ENCODE data around the gene SORCS1.

Gene SORCS1

DNA sequence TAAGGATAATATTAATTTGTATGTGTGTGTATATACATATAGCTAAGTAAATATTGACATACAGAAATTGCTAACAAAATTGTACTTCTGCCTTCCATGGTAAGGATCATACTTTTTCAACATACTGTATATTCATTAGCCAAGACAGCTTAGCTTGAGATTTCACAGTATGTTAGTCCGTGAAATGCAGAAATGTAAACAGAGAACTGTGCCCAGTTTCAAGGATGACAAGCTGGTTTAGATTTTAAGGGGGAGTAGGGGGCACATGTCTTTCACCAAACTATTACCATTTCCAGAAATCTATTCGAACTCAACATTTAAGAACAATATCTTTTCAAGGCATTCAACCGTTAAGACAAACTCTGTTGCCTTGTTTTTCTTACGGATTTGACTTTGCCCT, 182.2 kb downstream of the SORCS1 start:
- DNase-seq: no peak

DNA sequence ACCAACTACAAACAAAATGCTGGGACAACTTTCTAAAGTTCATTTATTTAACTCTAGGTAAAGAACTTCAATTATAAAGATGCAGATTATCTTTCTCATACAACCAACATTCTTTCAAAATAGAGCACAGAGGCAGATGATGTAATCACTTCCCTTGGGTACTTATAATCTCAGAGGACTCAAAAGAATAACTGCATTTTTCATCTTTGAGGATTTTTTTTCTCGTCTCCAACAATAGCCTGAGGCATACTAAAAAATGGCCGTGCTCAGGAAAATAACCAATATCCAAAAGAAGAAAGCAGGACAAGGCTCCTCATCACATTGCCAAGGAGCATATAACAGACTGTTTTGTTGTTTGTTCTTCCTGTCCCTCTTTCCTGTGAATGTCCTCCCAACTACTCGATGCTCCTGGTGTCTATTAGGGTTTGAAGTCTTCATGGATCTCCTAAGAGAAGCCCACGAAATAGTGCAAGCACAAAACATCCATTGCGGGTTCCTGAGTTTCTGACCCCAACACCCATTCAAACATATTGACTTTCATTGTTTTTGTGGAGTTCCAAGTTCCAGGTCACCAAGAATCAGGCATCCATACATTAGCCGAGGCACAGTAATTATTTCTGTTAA, 182.9 kb downstream of the SORCS1 start:
- no peak for DNase-seq

DNA sequence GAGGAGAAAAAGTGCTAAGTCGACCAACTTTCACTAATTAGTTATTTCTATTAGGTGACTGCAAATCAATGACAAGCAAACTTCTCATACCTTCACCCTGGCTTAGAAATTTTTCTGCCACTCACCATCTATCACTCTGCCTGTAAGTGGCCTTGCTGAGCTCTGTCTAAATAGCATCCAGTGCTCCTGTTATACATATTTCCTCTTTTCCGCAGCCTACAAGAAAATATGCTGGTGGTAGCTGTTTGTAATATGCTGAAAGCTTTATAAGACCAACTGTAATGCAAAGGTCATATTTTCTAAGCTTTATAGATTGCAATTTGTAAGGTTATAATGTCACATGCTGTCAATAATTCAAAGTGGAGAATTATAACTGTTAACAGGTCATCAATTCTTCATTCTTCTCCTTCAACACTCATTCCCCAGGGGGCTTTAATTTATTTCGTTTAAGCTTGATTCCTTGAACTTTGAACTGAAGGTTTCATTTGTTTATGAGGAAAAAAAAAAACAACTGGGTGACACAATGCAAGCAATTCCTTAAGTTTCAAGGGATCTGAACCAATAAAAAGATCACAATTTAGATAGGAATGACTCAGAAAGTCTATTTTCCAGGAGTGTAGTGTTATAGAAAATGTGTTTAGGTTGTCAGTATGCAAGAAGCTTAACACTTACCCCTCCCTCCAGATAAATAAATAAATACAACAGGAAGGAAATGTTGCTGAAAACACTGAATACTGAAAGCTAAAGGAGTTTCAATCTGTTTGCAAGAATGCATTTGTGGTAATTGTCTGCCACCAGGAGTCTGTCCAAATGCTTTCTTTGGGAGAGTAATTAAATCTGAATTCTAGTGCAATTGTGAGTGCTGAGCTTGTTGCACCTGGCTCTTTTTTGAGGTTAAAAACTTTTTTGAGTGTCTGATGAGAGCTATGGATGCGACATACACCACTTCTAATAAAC, 183.7 kb downstream of the SORCS1 start:
- DNase-seq: no peak

DNA sequence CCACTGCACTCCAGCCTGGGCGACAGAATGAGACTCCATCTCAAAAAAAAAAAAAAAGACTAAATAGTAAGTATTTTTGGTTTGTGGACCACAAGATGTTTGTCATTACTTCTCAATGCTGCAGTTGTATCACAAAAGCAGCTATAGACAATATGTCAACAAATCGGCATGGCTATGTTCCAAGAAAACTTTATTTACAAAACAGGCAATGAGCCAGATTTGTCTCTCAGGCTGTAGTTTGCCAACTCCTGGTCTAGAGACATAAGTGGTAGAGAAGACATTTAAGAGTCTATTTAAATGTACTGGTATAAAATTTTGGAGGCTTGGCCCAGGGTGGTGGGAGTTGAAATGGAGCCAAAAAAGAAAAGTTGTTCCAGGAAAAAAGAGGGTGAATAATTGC, 185.8 kb downstream of the SORCS1 start:
- no peak for DNase-seq

DNA sequence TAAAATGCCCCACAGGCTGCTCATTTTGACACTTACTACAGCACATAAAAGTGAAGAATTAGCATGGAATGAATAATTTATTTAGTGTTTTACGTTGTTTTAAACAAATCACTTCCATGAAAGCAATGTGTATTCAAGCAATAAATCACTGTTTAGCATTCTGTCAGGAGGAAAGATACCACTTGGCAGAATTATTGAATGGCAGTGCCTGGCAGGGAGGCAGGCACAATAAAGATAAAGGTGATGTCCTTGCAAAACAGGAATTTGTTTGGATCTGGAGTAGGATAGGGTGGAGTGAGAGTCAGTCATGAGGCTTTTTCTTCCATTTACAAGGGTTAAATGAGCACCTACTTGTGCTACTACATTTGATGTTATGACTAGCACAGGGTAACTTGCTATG, 190.8 kb downstream of the SORCS1 start:
- no peak for DNase-seq

DNA sequence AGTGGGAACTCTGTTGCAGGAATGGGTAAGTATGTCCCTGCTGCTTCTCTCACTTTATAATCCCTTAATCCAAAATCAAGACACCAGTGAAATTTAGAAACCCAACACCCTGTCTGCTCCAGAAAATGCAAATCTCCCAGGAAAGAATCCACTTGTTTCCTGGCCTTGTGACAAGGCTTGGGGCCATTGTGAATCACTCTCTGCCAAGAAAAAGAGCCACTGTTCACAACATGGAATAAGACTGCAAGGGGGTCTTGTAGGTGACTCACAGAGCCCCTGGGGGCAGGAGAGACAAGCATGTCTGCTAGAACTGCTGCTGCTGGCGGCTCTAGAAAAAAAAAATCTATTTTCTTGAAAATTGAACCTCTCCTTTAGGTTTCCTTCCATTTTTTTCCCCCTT, 191.2 kb downstream of the SORCS1 start:
- no peak for DNase-seq

DNA sequence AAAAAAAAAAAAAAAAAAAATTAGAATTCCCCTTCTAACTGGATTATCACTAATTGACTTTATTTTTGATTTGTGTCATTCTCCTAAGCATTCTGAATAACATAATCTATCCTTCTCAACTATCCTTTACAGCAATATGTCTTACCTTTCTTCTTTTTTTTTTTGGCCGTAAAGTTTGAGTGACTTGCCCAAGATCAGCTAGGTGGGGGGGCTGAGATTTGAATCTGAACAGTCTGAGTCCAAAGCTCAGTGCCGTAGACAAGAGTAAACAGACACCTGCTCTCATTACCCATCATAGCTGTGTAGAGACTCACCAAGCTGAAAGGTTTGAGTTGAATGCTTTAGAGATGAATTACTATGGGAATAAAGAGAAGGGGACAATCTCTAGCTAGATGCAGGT, 192.1 kb downstream of the SORCS1 start:
- DNase-seq: no peak

DNA sequence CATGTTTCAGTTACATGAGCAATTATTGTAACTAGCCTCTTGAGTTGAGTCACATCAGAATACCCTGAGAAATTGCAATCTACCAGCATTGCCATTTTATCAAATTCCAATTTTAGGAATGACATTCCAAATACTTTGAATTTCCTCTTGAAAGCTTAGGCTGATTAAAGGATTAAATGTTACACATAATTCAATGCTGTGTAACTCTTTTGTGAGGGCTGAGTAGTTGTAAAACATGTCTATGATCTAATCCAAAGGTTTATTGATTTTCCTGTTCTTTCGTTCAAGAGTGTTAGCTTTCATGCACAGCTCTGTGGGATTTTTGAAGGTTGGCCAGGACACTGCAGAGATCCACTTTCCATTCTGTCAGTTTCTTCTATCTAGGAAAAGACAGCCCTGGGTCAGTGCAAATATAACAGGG, 193.1 kb downstream of the SORCS1 start:
- DNase-seq: no peak

DNA sequence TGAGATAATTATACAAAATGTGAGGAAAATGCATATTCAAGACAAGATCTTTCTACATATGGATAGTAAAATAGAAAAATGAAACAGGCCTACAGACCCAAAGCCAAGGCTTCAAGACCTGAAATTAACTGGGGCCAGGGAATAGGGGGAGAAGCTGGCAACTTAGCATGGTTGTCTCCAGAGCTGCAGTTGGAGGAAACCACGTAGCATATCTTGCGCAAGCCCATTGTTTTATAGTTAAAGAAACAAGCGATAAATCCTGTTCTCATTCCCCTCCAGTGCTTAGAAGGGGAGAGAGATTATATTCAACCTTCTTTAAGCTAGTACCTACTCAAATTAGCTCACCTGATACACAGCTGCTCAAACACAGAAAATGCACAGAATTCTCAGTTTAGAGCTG, 197.1 kb downstream of the SORCS1 start:
- DNase-seq: no peak

DNA sequence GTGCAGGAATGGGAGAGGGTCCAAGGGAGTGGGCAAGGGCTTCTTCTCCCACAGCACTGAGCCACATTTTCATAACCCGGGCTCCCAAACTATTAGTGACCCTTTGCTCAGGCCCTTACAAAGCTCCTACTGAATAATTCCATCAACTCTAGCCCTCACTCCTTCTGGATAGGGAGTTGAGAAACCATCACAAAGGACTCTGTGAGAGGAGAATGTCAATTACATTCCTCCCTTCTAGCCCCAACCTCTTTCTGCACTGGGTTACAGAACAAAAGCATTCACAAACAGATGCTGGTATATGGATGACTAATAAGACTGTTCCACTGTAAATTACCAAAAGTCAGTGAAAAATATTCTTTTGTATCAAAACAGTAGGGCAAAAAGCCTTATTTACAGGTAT, 203.7 kb downstream of the SORCS1 start:
- no peak for DNase-seq

DNA sequence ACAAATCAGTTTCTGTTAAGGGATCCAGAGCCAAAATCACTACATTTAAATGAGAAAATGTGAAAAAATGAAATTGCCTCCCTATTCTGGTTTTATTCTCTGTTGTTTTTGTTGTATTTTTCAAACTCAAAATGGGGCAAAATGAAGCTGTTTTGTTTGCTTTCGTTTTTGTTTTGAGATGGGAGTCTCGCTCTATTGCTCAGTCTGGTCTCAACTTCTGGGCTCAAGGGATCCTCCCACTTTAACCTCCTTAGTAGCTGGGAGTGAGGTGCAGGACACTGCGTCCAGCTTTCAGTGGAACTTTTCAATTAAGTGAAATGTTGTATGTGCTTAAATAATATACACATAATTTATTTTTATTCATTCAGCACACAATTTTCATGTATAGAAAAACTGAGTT, 205.0 kb downstream of the SORCS1 start:
- no peak for DNase-seq

DNA sequence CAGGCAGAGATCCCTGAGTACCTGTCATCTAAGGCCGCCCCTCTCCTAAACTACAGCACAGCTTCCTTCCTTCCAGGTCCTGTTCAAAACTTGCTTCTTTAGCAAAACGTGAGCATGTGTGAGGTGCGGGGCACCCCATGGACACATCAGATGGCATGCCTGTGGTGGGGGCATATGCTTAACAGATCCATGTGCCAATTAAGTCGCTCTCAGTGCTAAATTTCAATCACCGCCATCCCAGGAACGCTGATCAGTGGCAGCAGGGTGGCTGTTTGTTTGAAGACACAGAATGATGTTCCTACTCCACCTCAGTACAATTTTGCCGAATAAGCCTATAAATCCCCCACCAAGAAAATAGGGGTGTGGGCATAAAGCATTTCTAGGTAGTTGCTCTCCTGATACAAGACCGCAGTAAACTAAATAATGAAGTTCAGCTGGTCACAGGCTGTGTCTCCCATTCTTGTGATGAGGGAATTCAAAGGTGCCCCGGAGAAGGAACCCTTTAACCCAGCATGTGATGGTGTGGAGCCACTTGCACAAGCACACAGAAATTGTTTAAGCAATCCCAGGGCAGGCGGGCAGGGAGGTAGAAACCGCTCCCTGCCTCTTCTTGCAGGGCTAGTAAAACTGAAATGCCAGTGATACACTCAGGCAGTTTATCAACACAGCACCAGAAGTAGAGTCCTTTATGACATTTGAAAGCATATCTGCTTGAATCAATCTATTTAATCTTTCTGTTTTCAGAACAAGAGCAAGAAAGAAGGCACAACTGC, 205.7 kb downstream of the SORCS1 start:
- no peak for DNase-seq

DNA sequence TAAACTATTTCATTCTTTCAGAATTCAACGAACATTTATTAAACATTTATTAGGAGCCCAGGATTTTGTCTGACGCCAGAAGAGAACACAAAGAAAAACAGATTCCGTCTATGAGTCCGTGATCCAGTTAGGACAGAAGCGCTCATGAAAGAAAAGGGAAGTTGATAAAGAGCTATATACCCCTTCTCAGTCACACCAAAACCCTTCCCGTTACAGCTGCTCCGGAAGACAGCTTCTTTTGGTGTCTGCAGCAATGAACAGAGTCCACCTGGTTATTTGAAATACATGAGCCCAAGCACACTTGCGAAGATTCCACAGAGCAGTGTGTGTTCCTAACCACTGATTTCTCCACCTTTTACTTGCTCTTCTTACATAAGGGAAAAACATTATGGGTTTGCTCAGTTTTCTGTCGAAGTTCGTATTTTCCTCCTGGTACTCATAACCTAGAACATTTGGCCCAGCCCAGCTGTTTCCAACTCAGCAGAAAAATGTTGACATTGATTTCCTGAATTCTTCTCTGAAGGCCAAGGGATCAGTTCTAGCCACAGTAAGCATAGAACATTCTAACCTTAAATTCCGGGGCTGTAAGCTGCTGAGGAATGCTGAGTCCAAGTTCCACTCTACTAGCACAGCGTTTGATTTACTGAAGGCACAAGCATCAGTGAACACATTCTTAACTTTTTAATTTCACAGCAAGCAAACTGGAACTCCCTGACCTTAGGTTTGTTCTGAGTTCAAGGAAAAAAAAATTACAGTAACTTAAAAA, 206.5 kb downstream of the SORCS1 start:
- DNase-seq: no peak

DNA sequence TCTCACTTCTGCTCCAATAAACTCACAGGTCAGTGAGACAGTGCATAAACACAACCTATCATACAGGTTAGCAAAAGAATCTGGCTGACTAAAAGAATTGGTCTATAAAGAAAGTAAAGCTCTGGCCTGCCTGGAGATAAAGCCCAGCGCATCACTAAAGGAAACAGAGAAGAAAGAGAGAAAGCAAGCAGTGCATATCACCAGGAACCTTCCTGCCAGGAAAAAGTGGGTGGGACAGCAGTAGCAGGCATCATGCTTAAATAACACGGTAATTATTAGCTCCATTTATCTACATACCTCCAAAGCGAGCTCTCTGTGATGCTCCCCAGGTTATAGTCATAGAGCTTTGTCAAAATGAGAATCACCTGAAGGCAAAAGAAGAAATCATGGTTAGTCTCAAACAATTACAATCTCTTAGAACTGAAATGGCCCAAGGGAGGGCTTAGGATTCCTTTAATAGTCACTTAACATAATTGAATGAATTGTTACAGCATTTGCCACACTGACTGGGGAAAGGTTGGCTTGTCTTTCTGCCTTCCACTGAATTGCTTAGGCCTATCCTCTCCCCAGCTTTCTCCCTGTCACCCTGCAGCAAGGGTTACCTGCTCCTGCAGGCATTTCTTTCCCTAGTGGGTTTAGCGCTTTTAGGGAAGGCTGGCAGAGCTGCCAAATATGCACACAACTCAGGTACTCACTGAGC, 208.1 kb downstream of the SORCS1 start:
- no peak for DNase-seq

DNA sequence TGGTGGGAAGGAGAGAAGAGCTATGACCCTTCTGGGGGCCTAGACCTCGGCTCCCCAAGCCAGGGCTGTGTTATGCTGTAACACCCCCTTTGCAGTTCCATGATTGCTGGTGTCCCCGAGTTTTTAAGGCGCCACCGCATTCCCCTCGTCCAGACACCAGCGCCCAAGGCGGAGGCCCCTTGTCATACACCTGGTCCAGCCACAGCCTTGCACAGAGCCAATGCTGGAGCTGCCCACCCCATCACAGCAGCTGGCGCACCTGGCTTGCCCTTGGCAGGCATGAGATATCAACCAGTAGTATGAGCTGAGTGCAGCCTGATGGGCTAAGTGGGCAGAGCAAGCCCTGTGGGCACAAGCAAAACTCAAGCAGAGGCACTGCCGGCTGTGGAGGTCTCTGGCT, 209.4 kb downstream of the SORCS1 start:
- no peak for DNase-seq

DNA sequence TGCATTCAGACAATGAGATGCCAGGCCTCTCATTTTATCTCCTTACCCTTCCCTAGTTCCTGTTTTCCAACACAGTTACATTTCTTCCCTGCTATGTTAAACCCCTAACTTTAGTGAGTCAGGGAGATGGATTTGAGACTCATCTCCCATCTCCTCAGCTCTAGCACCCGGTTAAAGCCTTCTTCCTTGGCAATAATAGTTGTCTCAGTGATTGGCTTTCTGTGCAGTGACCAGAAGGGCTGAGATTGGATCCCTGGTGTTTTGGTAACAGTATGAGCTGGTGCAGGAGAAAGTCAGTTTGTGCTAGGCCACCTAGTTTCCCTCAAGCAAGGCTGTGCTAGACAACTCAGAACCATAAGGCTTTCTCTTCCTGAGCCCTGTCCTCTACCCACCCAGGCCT, 212.5 kb downstream of the SORCS1 start:
- no peak for DNase-seq

DNA sequence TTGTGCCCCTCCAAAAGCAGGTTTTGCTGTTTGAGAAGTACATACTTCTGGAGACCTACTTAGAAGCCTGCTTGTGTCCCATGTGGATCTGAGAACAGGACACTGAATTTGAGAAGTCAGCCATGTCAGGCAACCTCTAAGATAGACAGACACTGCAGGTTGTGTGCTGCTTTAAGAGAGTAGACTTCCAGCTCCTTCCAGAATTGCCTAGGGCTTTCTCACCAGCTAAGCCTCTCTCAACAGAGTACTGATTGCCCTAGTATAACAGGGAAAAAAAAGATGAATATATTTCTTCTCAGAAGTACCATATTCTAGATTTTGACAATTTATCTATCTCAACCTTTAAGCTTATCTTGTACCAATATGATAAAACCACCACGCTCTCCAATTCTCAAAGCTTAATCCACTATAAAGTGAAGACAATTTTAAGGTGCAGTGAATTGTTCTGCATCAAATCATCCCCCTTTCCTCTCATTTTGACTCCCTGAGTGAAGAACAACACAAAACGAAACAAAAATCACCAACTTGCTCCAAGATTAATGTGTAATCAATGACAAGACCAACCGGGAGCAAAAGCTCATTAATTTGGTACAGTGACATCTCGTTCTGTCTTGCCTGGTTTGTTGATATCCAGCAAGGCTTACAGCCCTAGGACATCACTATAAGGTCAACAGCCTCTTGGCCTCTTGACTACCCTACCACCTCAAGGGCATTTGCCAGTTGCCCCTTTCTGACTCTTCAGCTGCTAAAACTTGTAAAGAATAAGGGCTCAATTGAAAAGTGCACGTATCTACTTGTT, 214.6 kb downstream of the SORCS1 start:
- DNase-seq: no peak

DNA sequence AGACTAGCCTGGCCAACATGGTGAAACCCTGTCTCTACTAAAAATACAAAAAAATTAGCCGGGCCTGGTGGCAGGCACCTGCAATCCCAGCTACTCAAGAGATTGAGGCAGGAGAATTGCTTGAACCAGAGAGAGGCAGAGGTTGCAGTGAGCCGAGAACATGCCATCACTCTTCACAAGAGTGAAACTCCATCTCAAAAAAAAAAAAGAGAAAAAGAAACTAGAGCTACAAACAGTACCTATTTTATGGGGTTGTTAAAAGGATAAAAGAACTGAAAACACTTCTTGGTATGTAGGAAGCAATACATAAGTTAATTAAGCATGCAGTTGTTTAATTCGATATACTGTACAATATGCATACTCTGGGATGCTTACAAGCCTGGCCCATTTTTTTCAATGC, 216.9 kb downstream of the SORCS1 start:
- no peak for DNase-seq

DNA sequence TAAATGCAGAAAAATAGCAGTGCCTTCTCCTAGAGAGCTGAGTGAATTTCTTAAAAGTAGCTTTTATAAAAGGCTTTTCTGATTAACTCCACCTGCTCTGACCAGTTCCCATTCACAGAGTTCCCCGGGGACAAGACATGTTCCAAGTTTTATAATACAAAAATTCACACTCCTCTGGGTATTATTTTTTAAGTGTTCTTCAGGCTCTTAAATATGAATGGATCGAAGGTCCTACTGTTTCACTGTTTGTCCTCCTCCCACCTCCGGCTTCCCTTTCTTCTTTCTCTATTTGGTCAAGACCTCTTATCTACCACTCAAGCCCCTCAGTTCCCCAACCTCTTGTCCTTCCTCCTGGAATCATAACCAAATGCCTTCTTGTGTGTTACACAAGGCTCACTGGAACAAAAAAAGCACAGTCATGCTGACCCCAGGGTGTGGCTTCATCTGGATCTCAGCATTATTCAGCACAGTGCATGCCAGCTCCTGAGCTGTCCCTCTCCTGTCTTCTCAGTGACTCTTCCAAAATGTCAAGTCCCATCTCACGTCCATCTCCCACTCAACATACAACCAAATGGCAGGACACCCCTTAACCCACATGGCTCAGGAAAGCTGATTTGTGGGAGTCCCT, 222.4 kb downstream of the SORCS1 start:
- DNase-seq: no peak

DNA sequence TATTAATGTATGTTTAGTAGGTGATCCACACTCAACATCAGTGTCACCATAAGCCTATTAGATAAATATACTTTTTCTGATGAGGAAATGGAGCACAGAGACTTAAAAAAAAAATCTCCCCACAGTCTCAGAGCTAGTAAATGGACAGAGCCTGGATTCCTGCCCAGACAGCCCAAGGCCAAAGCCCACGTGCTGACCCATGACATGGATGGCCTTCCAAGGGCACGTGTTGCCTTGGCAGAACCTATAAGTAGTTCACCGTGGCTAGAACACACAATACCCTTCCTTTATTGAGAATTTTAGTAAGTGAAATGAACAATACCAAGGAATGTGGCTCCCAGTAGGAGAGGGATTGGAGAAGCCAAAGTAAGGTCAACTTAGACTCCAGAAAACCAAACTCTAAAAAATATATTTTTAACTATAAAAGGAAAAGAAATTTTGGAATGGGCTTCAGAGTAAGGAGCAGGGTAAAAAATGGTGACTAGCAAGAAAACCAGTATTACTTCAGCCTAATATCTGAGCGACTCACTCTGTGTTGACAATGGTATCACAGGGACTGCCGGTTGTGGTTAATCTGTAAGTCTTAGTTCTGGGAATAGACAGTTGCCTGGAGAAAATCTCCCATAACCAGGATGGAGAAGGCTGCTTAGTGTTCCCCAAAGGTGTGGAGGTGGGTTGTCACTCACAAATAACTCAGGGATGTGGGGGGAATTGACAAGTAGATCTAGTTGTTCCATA, 223.0 kb downstream of the SORCS1 start:
- no peak for DNase-seq
